GM19468 (cell line): ENCODE data around the gene THAP4.

ENCODE experiments used
- ATAC-seq: cut with Tn5 transposase; IDR thresholded peaks from one replicate; pipeline ENCODE4 v1.9.1; 2021; ENCODE audit warnings: mild to moderate bottlenecking, moderate library complexity, moderate number of reproducible peaks; ENCODE audit not compliant: unreplicated experiment; ENCODE audit errors: extremely low read depth

Gene THAP4

GRCh38 chr2:241553512-241553830 is 83.5 kb downstream of the THAP4 start:
- ATAC-seq, result no peak

GRCh38 chr2:241551998-241552737 is 84.8 kb downstream of the THAP4 start:
- no peak for ATAC-seq

GRCh38 chr2:241551599-241551997 is 85.4 kb downstream of the THAP4 start:
- no peak for ATAC-seq

- ATAC-seq, result no peak
Measured at GRCh38 chr2:241550616-241551580, 86.1 kb downstream of the THAP4 start.

- no peak for ATAC-seq
Measured at GRCh38 chr2:241548451-241548835, 88.5 kb downstream of the THAP4 start.

GRCh38 chr2:241547781-241548450 is 89.0 kb downstream of the THAP4 start:
- no peak for ATAC-seq

- no peak for ATAC-seq
Measured at GRCh38 chr2:241546771-241547498, 90.0 kb downstream of the THAP4 start.

GRCh38 chr2:241545523-241546473 is 91.2 kb downstream of the THAP4 start:
- no peak for ATAC-seq

GRCh38 chr2:241545106-241545505 is 91.9 kb downstream of the THAP4 start:
- no peak for ATAC-seq

GRCh38 chr2:241542278-241542605 is 94.7 kb downstream of the THAP4 start:
- ATAC-seq, result no peak

- ATAC-seq, result no peak
Measured at GRCh38 chr2:241541564-241542277, 95.2 kb downstream of the THAP4 start.

GRCh38 chr2:241540771-241541561 is 96.0 kb downstream of the THAP4 start:
- ATAC-seq, result no peak

- no peak for ATAC-seq
Measured at GRCh38 chr2:241540401-241540770, 96.6 kb downstream of the THAP4 start.

- no peak for ATAC-seq
Measured at GRCh38 chr2:241539616-241540374, 97.2 kb downstream of the THAP4 start.

GRCh38 chr2:241538838-241539615 is 97.9 kb downstream of the THAP4 start:
- no peak for ATAC-seq

- ATAC-seq, result no peak
Measured at GRCh38 chr2:241535871-241536655, 100.9 kb downstream of the THAP4 start.
